Measurements from ENCODE around the gene GNL1. TPM values are rescaled to one million over a fixed set of nuclear protein-coding genes. Genes with fewer than 3 reads are reported as not detected.

GNL1 gene
- total and polyA plus RNA-seq, 2 of the 8 experiments (the other 6 are each of a cell fraction or from before 2014, with no cell fraction given), result 42.4 to 67.8 TPM

DNA sequence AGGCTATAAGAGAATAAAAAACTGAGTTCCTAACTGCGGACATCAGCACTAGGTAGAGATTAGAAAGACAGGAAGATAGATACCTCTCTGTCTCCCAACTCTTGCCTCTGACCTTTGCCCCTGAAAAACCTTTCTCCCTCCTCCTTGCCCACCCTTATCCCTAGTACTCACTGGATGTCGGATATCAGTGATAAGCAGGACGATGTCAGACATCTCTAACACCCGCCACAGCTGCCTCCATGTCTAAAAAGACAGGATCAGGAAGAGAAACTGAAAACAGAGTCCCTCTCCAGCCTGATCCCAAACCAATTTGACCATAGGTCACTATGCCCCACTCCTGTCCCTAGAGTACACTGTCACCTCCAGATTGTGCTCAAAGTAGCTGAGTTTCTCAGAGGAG is 1.9 kb downstream of the GNL1 start (continued):
- TF ChIP-seq, protein P1, sequence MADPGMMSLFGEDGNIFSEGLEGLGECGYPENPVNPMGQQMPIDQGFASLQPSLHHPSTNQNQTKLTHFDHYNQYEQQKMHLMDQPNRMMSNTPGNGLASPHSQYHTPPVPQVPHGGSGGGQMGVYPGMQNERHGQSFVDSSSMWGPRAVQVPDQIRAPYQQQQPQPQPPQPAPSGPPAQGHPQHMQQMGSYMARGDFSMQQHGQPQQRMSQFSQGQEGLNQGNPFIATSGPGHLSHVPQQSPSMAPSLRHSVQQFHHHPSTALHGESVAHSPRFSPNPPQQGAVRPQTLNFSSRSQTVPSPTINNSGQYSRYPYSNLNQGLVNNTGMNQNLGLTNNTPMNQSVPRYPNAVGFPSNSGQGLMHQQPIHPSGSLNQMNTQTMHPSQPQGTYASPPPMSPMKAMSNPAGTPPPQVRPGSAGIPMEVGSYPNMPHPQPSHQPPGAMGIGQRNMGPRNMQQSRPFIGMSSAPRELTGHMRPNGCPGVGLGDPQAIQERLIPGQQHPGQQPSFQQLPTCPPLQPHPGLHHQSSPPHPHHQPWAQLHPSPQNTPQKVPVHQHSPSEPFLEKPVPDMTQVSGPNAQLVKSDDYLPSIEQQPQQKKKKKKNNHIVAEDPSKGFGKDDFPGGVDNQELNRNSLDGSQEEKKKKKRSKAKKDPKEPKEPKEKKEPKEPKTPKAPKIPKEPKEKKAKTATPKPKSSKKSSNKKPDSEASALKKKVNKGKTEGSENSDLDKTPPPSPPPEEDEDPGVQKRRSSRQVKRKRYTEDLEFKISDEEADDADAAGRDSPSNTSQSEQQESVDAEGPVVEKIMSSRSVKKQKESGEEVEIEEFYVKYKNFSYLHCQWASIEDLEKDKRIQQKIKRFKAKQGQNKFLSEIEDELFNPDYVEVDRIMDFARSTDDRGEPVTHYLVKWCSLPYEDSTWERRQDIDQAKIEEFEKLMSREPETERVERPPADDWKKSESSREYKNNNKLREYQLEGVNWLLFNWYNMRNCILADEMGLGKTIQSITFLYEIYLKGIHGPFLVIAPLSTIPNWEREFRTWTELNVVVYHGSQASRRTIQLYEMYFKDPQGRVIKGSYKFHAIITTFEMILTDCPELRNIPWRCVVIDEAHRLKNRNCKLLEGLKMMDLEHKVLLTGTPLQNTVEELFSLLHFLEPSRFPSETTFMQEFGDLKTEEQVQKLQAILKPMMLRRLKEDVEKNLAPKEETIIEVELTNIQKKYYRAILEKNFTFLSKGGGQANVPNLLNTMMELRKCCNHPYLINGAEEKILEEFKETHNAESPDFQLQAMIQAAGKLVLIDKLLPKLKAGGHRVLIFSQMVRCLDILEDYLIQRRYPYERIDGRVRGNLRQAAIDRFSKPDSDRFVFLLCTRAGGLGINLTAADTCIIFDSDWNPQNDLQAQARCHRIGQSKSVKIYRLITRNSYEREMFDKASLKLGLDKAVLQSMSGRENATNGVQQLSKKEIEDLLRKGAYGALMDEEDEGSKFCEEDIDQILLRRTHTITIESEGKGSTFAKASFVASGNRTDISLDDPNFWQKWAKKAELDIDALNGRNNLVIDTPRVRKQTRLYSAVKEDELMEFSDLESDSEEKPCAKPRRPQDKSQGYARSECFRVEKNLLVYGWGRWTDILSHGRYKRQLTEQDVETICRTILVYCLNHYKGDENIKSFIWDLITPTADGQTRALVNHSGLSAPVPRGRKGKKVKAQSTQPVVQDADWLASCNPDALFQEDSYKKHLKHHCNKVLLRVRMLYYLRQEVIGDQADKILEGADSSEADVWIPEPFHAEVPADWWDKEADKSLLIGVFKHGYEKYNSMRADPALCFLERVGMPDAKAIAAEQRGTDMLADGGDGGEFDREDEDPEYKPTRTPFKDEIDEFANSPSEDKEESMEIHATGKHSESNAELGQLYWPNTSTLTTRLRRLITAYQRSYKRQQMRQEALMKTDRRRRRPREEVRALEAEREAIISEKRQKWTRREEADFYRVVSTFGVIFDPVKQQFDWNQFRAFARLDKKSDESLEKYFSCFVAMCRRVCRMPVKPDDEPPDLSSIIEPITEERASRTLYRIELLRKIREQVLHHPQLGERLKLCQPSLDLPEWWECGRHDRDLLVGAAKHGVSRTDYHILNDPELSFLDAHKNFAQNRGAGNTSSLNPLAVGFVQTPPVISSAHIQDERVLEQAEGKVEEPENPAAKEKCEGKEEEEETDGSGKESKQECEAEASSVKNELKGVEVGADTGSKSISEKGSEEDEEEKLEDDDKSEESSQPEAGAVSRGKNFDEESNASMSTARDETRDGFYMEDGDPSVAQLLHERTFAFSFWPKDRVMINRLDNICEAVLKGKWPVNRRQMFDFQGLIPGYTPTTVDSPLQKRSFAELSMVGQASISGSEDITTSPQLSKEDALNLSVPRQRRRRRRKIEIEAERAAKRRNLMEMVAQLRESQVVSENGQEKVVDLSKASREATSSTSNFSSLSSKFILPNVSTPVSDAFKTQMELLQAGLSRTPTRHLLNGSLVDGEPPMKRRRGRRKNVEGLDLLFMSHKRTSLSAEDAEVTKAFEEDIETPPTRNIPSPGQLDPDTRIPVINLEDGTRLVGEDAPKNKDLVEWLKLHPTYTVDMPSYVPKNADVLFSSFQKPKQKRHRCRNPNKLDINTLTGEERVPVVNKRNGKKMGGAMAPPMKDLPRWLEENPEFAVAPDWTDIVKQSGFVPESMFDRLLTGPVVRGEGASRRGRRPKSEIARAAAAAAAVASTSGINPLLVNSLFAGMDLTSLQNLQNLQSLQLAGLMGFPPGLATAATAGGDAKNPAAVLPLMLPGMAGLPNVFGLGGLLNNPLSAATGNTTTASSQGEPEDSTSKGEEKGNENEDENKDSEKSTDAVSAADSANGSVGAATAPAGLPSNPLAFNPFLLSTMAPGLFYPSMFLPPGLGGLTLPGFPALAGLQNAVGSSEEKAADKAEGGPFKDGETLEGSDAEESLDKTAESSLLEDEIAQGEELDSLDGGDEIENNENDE (IDR thresholded peaks at IDR 0.05; ENCODE audit: insufficient replicate concordance, low read length), result no peak
- TF ChIP-seq HDAC2 (IDR thresholded peaks at IDR 0.05; ENCODE audit: borderline replicate concordance in 1 of 2, low read depth in 2 of 2, low read length in 2 of 2), result no peak
- TF ChIP-seq GABPA (IDR thresholded peaks at IDR 0.05; ENCODE audit: borderline replicate concordance, insufficient read depth, low read length), result no peak
- TF ChIP-seq CBX5 (IDR thresholded peaks at IDR 0.05; ENCODE audit: low read depth, low read length), result no peak
- TF ChIP-seq ZNF274 (IDR thresholded peaks at IDR 0.05; ENCODE audit: borderline replicate concordance, extremely low read depth, low read length), result no peak

Data from H1 (cell line).